NCI-H226 (cell line): ENCODE measurements around the gene SF3B1.
"Not testable (repeated sequence)": the region's sequence is repeated elsewhere in the genome, so short reads cannot be mapped to it uniquely, and the experiment has no call there.

Experiments
- DNase-seq: peaks from one replicate; pipeline ENCODE4 v3.0.0-alpha.2; 2015

SF3B1 gene

GRCh38 chr2:197378086-197378485 lies 56.7 kb downstream of the SF3B1 start:
- no peak for DNase-seq

GRCh38 chr2:197377670-197378069 lies 57.2 kb downstream of the SF3B1 start:
- no peak for DNase-seq

- no peak for DNase-seq
These were observed 62.2 kb downstream of the SF3B1 start for GRCh38 chr2:197372592-197372991.

GRCh38 chr2:197370664-197371063 lies 64.2 kb downstream of the SF3B1 start:
- DNase-seq = not testable (repeated sequence)

GRCh38 chr2:197369933-197370320 lies 64.9 kb downstream of the SF3B1 start:
- DNase-seq = peak; percentile 29

GRCh38 chr2:197369228-197369932 lies 65.4 kb downstream of the SF3B1 start:
- DNase-seq = no peak

GRCh38 chr2:197368412-197368811 lies 66.4 kb downstream of the SF3B1 start:
- no peak for DNase-seq

GRCh38 chr2:197363998-197364397 lies 70.8 kb downstream of the SF3B1 start:
- DNase-seq = no peak

- DNase-seq = no peak
These were observed 74.1 kb downstream of the SF3B1 start for GRCh38 chr2:197360744-197361156.

- DNase-seq = no peak
These were observed 75.0 kb downstream of the SF3B1 start for GRCh38 chr2:197359859-197360258.

- DNase-seq = peak; percentile 40
These were observed 75.9 kb downstream of the SF3B1 start for GRCh38 chr2:197358931-197359330.

- DNase-seq = no peak
These were observed 76.8 kb downstream of the SF3B1 start for GRCh38 chr2:197357986-197358385.

GRCh38 chr2:197356136-197356535 lies 78.7 kb downstream of the SF3B1 start:
- no peak for DNase-seq

- no peak for DNase-seq
These were observed 80.7 kb downstream of the SF3B1 start for GRCh38 chr2:197354169-197354558.

- no peak for DNase-seq
These were observed 81.2 kb downstream of the SF3B1 start for GRCh38 chr2:197353393-197354168.

GRCh38 chr2:197349699-197350098 lies 85.1 kb downstream of the SF3B1 start:
- no peak for DNase-seq

GRCh38 chr2:197348721-197349360 lies 86.0 kb downstream of the SF3B1 start:
- no peak for DNase-seq

- no peak for DNase-seq
These were observed 88.9 kb downstream of the SF3B1 start for GRCh38 chr2:197345846-197346370.

GRCh38 chr2:197343968-197344367 lies 90.9 kb downstream of the SF3B1 start:
- not testable (repeated sequence) for DNase-seq

- DNase-seq = no peak
These were observed 94.2 kb downstream of the SF3B1 start for GRCh38 chr2:197340591-197340990.
